Upper lobe of left lung (tissue), 4 donors: ENCODE measurements around the gene WDR70.

Experiments
- CTCF ChIP-seq, 6 experiments: fragments of 450-650 bp in 4 of 6; fragments of 200-600 bp in 2 of 6; sonication (generic) in 2 of 6; IDR thresholded peaks; one replicate each; pipeline ENCODE4 v1.5.1; 2016 to 2019; ENCODE audit warnings: antibody characterized with exemption in 6 of 6
- POLR2A ChIP-seq, 4 donors: fragments of 450-650 bp; IDR thresholded peaks; one replicate each; pipeline ENCODE4 v1.5.1; 2016 to 2017; ENCODE audit warnings: antibody characterized with exemption in 4 of 4, mild to moderate bottlenecking in 2 of 4
- POLR2AphosphoS5 ChIP-seq, 2 donors: sonication (generic); formaldehyde crosslinking; IDR thresholded peaks; one replicate each; pipeline ENCODE4 v1.5.1; 2017; ENCODE audit warnings: antibody characterized with exemption in 2 of 2

- TF ChIP-seq POLR2A (IDR thresholded peaks at IDR 0.05) (no peak), CTCF (IDR thresholded peaks at IDR 0.05) (no peak), POLR2AphosphoS5 (IDR thresholded peaks at IDR 0.05) (no peak)
Observed at GRCh38 chr5:37769840-37770239, 390.7 kb downstream of the WDR70 start.
